HepG2 (cell line): ENCODE data around the gene CYP27B1. TPM values are rescaled to one million over a fixed set of nuclear protein-coding genes. Genes with fewer than 3 reads are reported as not detected.

Experiments used
- HNRNPH1 ChIP-seq: fragments of 200-400 bp; formaldehyde crosslinking; optimal IDR thresholded peaks from 2 replicates; pipeline ENCODE3; 2017; ENCODE audit warnings: mild to moderate bottlenecking, low read depth, low read length
- NFE2 ChIP-seq: sonication (generic); formaldehyde crosslinking; IDR thresholded peaks from 2 replicates; pipeline ENCODE4 v1.4.0; 2020; ENCODE audit warnings: missing genetic modification reagents
- PHF8 ChIP-seq: sonication (generic); formaldehyde crosslinking; IDR thresholded peaks from 2 replicates; pipeline ENCODE4 v1.5.0; 2020; ENCODE audit warnings: missing genetic modification reagents
- ZBED4 ChIP-seq: sonication (generic); formaldehyde crosslinking; IDR thresholded peaks from 2 replicates; pipeline ENCODE4 v1.4.0; 2020; ENCODE audit warnings: missing genetic modification reagents, borderline replicate concordance
- ZC3H13 ChIP-seq: sonication (generic); formaldehyde crosslinking; IDR thresholded peaks from 2 replicates; pipeline ENCODE4 v1.8.1; 2023; ENCODE audit warnings: mild to moderate bottlenecking, missing genetic modification reagents, moderate library complexity
- ZNF513 ChIP-seq: sonication (generic); formaldehyde crosslinking; conservative IDR thresholded peaks from 2 replicates; pipeline ENCODE4 v1.5.0; 2020; ENCODE audit warnings: missing genetic modification reagents
- ZNF574 ChIP-seq: sonication (generic); formaldehyde crosslinking; IDR thresholded peaks from 2 replicates; pipeline ENCODE4 v1.4.0; 2020; ENCODE audit warnings: missing genetic modification reagents
- ZNF597 ChIP-seq: sonication (generic); formaldehyde crosslinking; IDR thresholded peaks from 2 replicates; pipeline ENCODE4 v1.5.0; 2020; ENCODE audit warnings: missing genetic modification reagents
- ZNF724P ChIP-seq: sonication (generic); formaldehyde crosslinking; IDR thresholded peaks from 2 replicates; pipeline ENCODE4 v1.8.0; 2022; ENCODE audit warnings: missing genetic modification reagents, borderline replicate concordance
- ZNF780A ChIP-seq: sonication (generic); formaldehyde crosslinking; IDR thresholded peaks from 2 replicates; pipeline ENCODE4 v1.8.0; 2022; ENCODE audit warnings: mild to moderate bottlenecking, missing genetic modification reagents, moderate library complexity
- polyA plus RNA-seq, 8 experiments: library from polyadenylated mRNA; depleted of rRNA in 3 of 8; stranded (reverse) in 7 of 8; unstranded in 1 of 8; fragments of >200 nt; fragmentation: Illumina TruSeq in 4 of 8; extraction: Trizol in 4 of 8; gene quantifications; 2 replicates each; pipeline versions ENCODE4 v1.2.1 to v1.2.3, GENCODE V29; 2011 to 2016; ENCODE audit warnings: low read depth in 4 of 8, missing spikeins in 1 of 8, mixed read lengths in 1 of 8; ENCODE audit not compliant: insufficient read depth in 1 of 8
- total RNA-seq, 5 experiments: library from RNA; depleted of rRNA; stranded (reverse); fragments of >200 nt; fragmentation: Illumina TruSeq; extraction: Trizol; gene quantifications; 2 replicates each; pipeline ENCODE4 v1.2.3, GENCODE V29; 2016; ENCODE audit warnings: low read depth in 1 of 5
- TF ChIP-seq, protein P1 (sequence below): IDR thresholded peaks from 2 replicates; pipeline ENCODE4 v1.6.1; 2012; ENCODE audit warnings: low read length, improper control_type of control experiment
- TF ChIP-seq, protein P2 (sequence below): sonication (generic); formaldehyde crosslinking; conservative IDR thresholded peaks from 2 replicates; pipeline ENCODE4 v1.4.0; 2020; ENCODE audit warnings: missing genetic modification reagents
- TF ChIP-seq, protein P3 (sequence below): IDR thresholded peaks from 2 replicates; pipeline ENCODE4 v1.6.1; 2016; ENCODE audit warnings: missing compliant biosample characterization, missing genetic modification reagents, borderline replicate concordance

Gene CYP27B1
- total and polyA plus RNA-seq, 2 of the 13 experiments (the other 11 are each of a cell fraction or from before 2014, with no cell fraction given), result 2.3 to 3.0 TPM

- TF ChIP-seq, protein P1, sequence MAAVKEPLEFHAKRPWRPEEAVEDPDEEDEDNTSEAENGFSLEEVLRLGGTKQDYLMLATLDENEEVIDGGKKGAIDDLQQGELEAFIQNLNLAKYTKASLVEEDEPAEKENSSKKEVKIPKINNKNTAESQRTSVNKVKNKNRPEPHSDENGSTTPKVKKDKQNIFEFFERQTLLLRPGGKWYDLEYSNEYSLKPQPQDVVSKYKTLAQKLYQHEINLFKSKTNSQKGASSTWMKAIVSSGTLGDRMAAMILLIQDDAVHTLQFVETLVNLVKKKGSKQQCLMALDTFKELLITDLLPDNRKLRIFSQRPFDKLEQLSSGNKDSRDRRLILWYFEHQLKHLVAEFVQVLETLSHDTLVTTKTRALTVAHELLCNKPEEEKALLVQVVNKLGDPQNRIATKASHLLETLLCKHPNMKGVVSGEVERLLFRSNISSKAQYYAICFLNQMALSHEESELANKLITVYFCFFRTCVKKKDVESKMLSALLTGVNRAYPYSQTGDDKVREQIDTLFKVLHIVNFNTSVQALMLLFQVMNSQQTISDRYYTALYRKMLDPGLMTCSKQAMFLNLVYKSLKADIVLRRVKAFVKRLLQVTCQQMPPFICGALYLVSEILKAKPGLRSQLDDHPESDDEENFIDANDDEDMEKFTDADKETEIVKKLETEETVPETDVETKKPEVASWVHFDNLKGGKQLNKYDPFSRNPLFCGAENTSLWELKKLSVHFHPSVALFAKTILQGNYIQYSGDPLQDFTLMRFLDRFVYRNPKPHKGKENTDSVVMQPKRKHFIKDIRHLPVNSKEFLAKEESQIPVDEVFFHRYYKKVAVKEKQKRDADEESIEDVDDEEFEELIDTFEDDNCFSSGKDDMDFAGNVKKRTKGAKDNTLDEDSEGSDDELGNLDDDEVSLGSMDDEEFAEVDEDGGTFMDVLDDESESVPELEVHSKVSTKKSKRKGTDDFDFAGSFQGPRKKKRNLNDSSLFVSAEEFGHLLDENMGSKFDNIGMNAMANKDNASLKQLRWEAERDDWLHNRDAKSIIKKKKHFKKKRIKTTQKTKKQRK, result no peak
- no peak for TF ChIP-seq PHF8 (CRISPR knock-in tag)
- TF ChIP-seq ZNF724P, result no peak
- TF ChIP-seq, protein P2, sequence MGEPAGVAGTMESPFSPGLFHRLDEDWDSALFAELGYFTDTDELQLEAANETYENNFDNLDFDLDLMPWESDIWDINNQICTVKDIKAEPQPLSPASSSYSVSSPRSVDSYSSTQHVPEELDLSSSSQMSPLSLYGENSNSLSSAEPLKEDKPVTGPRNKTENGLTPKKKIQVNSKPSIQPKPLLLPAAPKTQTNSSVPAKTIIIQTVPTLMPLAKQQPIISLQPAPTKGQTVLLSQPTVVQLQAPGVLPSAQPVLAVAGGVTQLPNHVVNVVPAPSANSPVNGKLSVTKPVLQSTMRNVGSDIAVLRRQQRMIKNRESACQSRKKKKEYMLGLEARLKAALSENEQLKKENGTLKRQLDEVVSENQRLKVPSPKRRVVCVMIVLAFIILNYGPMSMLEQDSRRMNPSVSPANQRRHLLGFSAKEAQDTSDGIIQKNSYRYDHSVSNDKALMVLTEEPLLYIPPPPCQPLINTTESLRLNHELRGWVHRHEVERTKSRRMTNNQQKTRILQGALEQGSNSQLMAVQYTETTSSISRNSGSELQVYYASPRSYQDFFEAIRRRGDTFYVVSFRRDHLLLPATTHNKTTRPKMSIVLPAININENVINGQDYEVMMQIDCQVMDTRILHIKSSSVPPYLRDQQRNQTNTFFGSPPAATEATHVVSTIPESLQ, result no peak
- TF ChIP-seq NFE2 (CRISPR knock-in tag), result no peak
- no peak for TF ChIP-seq ZNF597 (CRISPR knock-in tag)
- TF ChIP-seq ZBED4 (CRISPR knock-in tag), result no peak
- TF ChIP-seq ZC3H13, result no peak
- TF ChIP-seq HNRNPH1, result peak; percentile 13
- no peak for TF ChIP-seq ZNF780A (CRISPR knock-in tag)
- TF ChIP-seq ZNF513 (CRISPR knock-in tag), result no peak
- TF ChIP-seq, protein P3, sequence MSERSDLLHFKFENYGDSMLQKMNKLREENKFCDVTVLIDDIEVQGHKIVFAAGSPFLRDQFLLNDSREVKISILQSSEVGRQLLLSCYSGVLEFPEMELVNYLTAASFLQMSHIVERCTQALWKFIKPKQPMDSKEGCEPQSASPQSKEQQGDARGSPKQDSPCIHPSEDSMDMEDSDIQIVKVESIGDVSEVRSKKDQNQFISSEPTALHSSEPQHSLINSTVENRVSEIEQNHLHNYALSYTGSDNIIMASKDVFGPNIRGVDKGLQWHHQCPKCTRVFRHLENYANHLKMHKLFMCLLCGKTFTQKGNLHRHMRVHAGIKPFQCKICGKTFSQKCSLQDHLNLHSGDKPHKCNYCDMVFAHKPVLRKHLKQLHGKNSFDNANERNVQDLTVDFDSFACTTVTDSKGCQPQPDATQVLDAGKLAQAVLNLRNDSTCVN, result no peak
- TF ChIP-seq ZNF574, result no peak
Observed at GRCh38 chr12:57745485-57745881, 21.4 kb downstream of the CYP27B1 start (continued).
